Stimulated activated effector memory CD8-positive, alpha-beta T cell treated with anti-CD3 and anti-CD28 coated beads, Interleukin-12 subunit alpha, Interleukin-12 subunit beta, amount 100 ng/mL, for 72 hours (primary cell): ENCODE data around the gene MOK.
"Not testable (repeated sequence)": the region's sequence is repeated elsewhere in the genome, so short reads cannot be mapped to it uniquely, and the experiment has no call there.

Experiments
- ATAC-seq: fragments of 150-1000 bp; cut with Tn5 transposase; 2 replicates; pipeline ENCODE4 v1.10.0; 2021
- DNase-seq, 2 donors: peaks; one replicate each; pipeline ENCODE4 v3.0.0; 2021 to 2022; ENCODE audit warnings: low spot score in 2 of 2
- H3K27ac Mint-ChIP-seq: one replicate; pipeline ENCODE4 v1.8.0; 2022; ENCODE audit warnings: mild to moderate bottlenecking, mixed read lengths
- H3K36me3 Mint-ChIP-seq: one replicate; pipeline ENCODE4 v1.8.0; 2022; ENCODE audit warnings: mild to moderate bottlenecking, mixed read lengths
- H3K4me1 Mint-ChIP-seq: one replicate; pipeline ENCODE4 v1.8.0; 2022; ENCODE audit warnings: mixed read lengths
- H3K4me3 Mint-ChIP-seq: one replicate; pipeline ENCODE4 v1.8.0; 2022; ENCODE audit warnings: mild to moderate bottlenecking, mixed read lengths
- H3K9me3 Mint-ChIP-seq: one replicate; pipeline ENCODE4 v1.8.0; 2022; ENCODE audit warnings: mixed read lengths

The MOK gene

DNA sequence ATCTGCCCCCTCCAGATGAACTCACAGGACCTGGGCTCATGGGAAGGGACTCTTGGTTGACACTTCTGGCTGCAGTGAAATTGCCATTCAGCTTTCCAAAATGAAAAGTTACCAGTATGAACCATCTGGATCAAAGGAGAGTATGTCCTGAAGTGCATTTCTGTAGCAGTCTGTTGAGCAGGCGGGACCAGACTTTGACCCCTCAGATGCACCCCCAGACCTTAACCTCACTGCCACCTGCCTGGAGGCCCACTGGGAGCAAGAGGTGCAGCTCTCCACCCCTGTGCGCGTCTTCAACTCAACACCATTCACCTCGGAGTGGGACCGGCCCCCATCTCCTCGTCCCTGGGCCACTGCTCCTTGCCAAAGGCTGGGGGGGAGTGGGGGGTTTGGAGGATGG is 55.0 kb downstream of the MOK start:
- no peak for ATAC-seq
- Mint-ChIP-seq H3K4me1 (no peaks in the 10 kb centered on the region), H3K27ac (no peak overlapping the region), H3K9me3 (no peaks in the 10 kb centered on the region), H3K36me3 (no peaks in the 10 kb centered on the region), H3K4me3 (no peak overlapping the region)
- no peak for DNase-seq

- Mint-ChIP-seq H3K9me3 (no peaks in the 10 kb centered on the region), H3K27ac (no peak overlapping the region), H3K4me1 (no peaks in the 10 kb centered on the region), H3K4me3 (no peak overlapping the region), H3K36me3 (no peaks in the 10 kb centered on the region)
- ATAC-seq (no peak), DNase-seq (no peak)
These were observed 55.9 kb downstream of the MOK start for GRCh38 chr14:102249041-102249440.

DNA sequence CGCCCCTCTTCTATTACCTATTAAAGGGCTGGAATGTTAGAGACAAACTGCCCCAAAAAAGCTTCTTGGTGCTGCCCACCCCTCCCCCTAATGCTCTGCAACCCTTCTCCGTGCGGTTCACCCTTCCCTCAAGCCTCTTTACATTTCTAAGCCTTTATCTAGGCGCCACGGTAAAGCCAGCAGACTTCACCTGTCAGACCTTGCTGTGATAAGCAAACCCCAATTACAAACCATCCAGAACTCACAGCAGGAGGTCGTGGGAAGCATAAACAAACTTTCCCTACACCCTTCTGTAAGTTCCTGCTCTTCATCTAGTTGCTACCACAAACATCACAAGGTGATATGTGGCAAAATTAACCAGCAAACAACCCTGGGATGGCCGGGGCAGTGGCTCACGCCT is 56.8 kb downstream of the MOK start:
- ATAC-seq: no peak
- Mint-ChIP-seq H3K4me3 (no peak overlapping the region), H3K36me3 (no peaks in the 10 kb centered on the region), H3K27ac (no peak overlapping the region), H3K9me3 (no peaks in the 10 kb centered on the region), H3K4me1 (no peaks in the 10 kb centered on the region)
- no peak for DNase-seq

- no peak overlapping the region for H3K27ac Mint-ChIP-seq
- ATAC-seq: no peak
- no peaks in the 10 kb centered on the region for H3K9me3 Mint-ChIP-seq
- DNase-seq: no peak
- H3K4me1 Mint-ChIP-seq: no peaks in the 10 kb centered on the region
- no peaks in the 10 kb centered on the region for H3K36me3 Mint-ChIP-seq
- no peak overlapping the region for H3K4me3 Mint-ChIP-seq
These were observed 58.9 kb downstream of the MOK start for GRCh38 chr14:102246071-102246470.

DNA sequence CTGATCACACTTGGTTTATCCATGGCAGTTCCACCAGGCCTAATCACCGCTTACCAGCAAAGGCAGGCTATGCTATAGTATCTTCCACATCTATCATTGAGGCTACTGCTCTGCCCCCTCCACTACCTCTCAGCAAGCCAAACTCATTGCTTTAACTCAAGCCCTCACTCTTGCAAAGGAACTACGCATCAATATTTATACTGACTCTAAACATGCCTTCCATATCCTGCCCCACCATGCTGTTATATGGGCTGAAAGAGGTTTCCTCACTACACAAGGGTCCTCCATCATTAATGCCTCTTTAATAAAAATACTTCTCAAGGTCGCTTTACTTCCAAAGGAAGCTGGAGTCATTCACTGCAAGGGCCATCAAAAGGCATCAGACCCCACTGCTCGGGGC is 61.2 kb downstream of the MOK start:
- H3K4me3 Mint-ChIP-seq, H3K4me1 Mint-ChIP-seq, H3K36me3 Mint-ChIP-seq, DNase-seq, H3K27ac Mint-ChIP-seq, ATAC-seq, H3K9me3 Mint-ChIP-seq: not testable (repeated sequence)

DNA sequence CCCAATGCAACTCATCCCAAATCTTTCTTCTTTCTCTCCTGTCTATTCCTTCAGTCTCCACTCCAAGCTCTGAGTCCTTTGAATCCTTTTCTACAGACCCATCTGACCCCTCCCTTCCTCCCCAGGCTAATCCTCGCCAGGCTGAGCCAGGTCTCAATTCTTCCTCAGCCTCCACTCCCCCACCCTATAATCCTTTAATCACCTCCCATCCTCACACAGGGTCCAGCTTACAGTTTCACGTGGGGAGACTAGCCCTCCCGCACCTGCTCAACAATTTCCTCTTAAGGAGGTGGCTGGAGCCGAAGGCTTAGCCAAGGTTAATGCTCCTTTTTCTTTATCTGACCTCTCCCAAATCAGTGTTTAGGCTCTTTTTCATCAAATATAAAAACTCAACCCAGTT is 63.8 kb downstream of the MOK start:
- Mint-ChIP-seq H3K36me3 (no peaks in the 10 kb centered on the region), H3K4me1 (no peaks in the 10 kb centered on the region), H3K4me3 (no peak overlapping the region), H3K9me3 (no peaks in the 10 kb centered on the region), H3K27ac (no peak overlapping the region)
- no peak for ATAC-seq
- DNase-seq: no peak

- H3K9me3 Mint-ChIP-seq, H3K27ac Mint-ChIP-seq, H3K36me3 Mint-ChIP-seq, H3K4me3 Mint-ChIP-seq, H3K4me1 Mint-ChIP-seq, DNase-seq, ATAC-seq: not testable (repeated sequence)
These were observed 64.5 kb downstream of the MOK start for GRCh38 chr14:102240481-102240880.

DNA sequence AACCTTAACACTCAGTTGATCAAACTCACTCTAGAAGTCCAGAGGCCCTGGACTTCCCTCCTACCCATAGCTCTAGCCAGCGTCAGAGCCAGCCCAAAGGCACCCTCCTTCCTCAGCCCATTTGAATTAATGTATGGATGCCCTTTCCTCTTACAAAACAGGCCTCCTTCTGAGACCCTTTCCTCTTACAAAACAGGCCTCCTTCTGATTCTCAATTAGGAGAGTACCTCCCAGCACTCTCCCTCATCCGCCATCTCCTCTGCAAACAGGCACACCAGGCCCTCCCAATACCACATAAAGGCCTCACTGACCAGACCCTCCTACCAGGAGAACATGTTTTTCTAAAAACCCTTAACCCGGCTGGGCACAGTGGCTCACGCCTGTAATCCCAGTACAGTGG is 65.7 kb downstream of the MOK start:
- ATAC-seq (no peak), DNase-seq (no peak)
- Mint-ChIP-seq H3K4me3 (no peak overlapping the region), H3K4me1 (no peaks in the 10 kb centered on the region), H3K36me3 (no peaks in the 10 kb centered on the region), H3K27ac (no peak overlapping the region), H3K9me3 (no peaks in the 10 kb centered on the region)

DNA sequence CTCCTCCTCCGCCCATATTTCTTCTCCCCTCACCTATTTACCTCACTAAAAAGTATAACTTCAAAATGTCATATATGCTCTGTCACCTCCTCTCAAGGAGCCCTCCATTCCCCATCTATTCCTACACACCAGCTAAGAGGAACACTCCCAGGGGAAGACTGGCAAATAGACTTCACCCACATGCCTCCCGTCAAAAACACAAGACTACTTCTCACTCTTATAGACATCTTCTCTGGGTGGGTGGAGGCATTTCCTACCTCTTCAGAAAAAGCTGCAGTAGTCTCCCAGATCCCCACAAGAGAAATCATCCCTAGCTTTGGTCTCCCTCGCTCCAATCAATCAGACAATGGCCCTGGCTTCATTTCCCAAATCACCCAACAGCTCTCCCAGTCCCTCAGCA is 66.2 kb downstream of the MOK start:
- H3K9me3 Mint-ChIP-seq: no peaks in the 10 kb centered on the region
- H3K27ac Mint-ChIP-seq: no peak overlapping the region
- H3K4me1 Mint-ChIP-seq: no peaks in the 10 kb centered on the region
- no peak for DNase-seq
- no peaks in the 10 kb centered on the region for H3K36me3 Mint-ChIP-seq
- ATAC-seq: no peak
- H3K4me3 Mint-ChIP-seq: no peak overlapping the region

DNA sequence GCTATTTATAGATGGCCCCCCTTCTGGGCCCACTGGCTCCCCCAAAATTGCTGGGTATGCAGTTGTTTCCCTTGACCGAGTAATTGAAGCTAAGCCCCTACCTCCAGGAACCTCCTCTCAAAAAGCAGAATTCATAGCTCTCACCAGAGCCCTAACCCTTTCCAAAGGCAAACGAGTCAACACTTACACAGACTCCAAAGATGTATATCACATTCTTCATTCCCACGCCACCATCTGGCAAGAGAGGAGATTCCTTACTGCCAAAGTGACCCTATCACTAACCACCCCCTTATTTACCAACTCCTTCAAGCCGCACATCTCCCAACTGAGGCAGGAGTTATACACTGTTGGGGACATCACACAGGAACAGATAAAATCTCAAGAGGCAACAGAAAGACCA is 66.8 kb downstream of the MOK start:
- Mint-ChIP-seq H3K36me3 (no peaks in the 10 kb centered on the region), H3K9me3 (no peaks in the 10 kb centered on the region), H3K27ac (no peak overlapping the region), H3K4me3 (no peak overlapping the region), H3K4me1 (no peaks in the 10 kb centered on the region)
- ATAC-seq (no peak), DNase-seq (no peak)

GRCh38 chr14:102236026-102236425 is 68.9 kb downstream of the MOK start:
- no peak overlapping the region for H3K4me3 Mint-ChIP-seq
- ATAC-seq (no peak), DNase-seq (no peak)
- H3K27ac Mint-ChIP-seq: no peak overlapping the region
- H3K4me1 Mint-ChIP-seq: no peaks in the 10 kb centered on the region
- no peaks in the 10 kb centered on the region for H3K36me3 Mint-ChIP-seq
- H3K9me3 Mint-ChIP-seq: no peaks in the 10 kb centered on the region

- no peaks in the 10 kb centered on the region for H3K9me3 Mint-ChIP-seq
- H3K4me3 Mint-ChIP-seq: no peak overlapping the region
- DNase-seq (peak; percentile 65 to 88), ATAC-seq (peak; percentile 94)
- no peaks in the 10 kb centered on the region for H3K36me3 Mint-ChIP-seq
- no peak overlapping the region for H3K27ac Mint-ChIP-seq
- H3K4me1 Mint-ChIP-seq: no peaks in the 10 kb centered on the region
These were observed 69.6 kb downstream of the MOK start for GRCh38 chr14:102235275-102235897.

GRCh38 chr14:102234331-102235264 is 70.4 kb downstream of the MOK start:
- H3K4me3 Mint-ChIP-seq: no peak overlapping the region
- H3K4me1 Mint-ChIP-seq: no peaks in the 10 kb centered on the region
- no peak for DNase-seq
- H3K36me3 Mint-ChIP-seq: no peaks in the 10 kb centered on the region
- ATAC-seq: no peak
- H3K9me3 Mint-ChIP-seq: no peaks in the 10 kb centered on the region
- H3K27ac Mint-ChIP-seq: no peak overlapping the region

- Mint-ChIP-seq H3K27ac (no peak overlapping the region), H3K36me3 (no peaks in the 10 kb centered on the region), H3K4me3 (no peak overlapping the region), H3K9me3 (no peaks in the 10 kb centered on the region), H3K4me1 (no peaks in the 10 kb centered on the region)
- no peak for ATAC-seq
- DNase-seq: no peak
These were observed 71.9 kb downstream of the MOK start for GRCh38 chr14:102233081-102233480.

DNA sequence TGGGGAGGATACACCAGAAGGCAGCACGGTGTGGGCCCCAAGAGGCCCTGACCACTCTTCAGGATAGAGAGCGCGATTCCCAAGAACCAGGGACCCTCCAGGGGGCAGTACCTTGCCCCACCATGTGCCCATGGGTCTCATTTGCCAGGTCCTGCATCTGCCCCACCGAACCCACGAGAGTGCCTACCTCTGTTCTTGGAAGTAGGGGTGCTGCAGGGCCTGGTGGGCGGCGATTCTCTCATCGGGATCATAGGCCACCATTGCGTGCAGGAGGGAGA is 72.7 kb downstream of the MOK start:
- Mint-ChIP-seq H3K27ac (no peak overlapping the region), H3K9me3 (no peaks in the 10 kb centered on the region), H3K4me3 (no peak overlapping the region), H3K4me1 (no peaks in the 10 kb centered on the region), H3K36me3 (no peaks in the 10 kb centered on the region)
- DNase-seq (no peak), ATAC-seq (no peak)

DNA sequence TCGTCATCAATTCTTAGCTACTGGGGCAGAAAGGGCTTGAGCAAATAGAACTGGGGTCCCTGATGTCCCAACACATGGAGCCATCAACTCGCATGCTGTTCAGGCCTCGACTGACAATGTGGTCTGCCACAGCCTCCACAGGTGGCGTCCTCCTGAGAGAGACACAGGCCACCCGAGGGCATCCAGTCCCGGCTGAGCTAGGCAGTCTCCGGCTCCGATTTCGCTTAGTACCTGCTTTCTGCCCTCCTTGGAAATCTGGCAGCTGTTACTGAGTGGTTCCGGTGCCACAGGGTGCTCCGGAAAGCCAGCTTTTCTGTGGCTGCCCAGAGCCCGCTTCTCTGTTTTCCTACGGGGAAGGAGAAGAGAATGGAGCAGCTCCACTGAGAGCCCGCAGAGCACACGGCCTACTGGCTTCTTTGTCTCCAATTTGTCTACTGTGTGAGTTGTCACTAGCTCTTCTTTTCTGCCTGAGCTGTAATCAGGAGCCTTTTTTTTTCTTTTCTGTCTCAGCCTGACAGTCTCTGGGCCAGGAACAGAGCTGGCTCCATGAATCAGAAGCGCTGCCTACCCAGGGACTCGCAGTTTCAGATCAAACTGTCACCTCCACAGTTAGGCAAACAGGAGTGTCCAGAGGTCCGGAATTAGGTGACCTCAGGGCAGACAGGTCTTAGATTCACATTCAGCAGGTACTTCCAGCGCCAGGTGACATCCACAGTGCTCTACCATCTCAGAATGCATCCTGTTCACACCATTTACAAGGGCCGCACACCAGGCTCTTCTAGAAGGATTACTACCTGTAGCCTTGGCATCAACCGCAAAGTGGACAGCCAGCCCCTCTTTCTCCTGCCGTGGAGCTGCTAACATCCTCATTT is 73.3 kb downstream of the MOK start:
- no peak overlapping the region for H3K27ac Mint-ChIP-seq
- H3K9me3 Mint-ChIP-seq: no peaks in the 10 kb centered on the region
- ATAC-seq (no peak), DNase-seq (no peak)
- H3K4me3 Mint-ChIP-seq: no peak overlapping the region
- no peaks in the 10 kb centered on the region for H3K36me3 Mint-ChIP-seq
- H3K4me1 Mint-ChIP-seq: no peaks in the 10 kb centered on the region
